GM19239 (cell line): ENCODE data around the gene VENTX.
"Not testable (repeated sequence)": the region's sequence is repeated elsewhere in the genome, so short reads cannot be mapped to it uniquely, and the experiment has no call there.

Experiments
- DNase-seq: peaks from one replicate; pipeline ENCODE4 v3.0.0; 2011; ENCODE audit warnings: low spot score; ENCODE audit not compliant: insufficient read length
- FAIRE-seq: peaks from 2 replicates; lab custom pipeline; 2011; peaks lifted over from hg19 to GRCh38; lab: Jason Lieb, UNC

VENTX gene

GRCh38 chr10:133214468-133215410 is 22.9 kb upstream of the VENTX start:
- no peak for FAIRE-seq
- DNase-seq, result no peak

GRCh38 chr10:133215586-133215985 is 22.1 kb upstream of the VENTX start:
- FAIRE-seq (no peak), DNase-seq (no peak)

- DNase-seq (no peak), FAIRE-seq (no peak)
These were observed 20.9 kb upstream of the VENTX start for GRCh38 chr10:133216776-133217175.

GRCh38 chr10:133217800-133218589 is 19.7 kb upstream of the VENTX start:
- DNase-seq (no peak), FAIRE-seq (no peak)

- FAIRE-seq (no peak), DNase-seq (no peak)
These were observed 18.8 kb upstream of the VENTX start for GRCh38 chr10:133218891-133219290.

GRCh38 chr10:133219782-133220181 is 17.9 kb upstream of the VENTX start:
- no peak for DNase-seq
- no peak for FAIRE-seq

- FAIRE-seq (no peak), DNase-seq (no peak)
These were observed 16.3 kb upstream of the VENTX start for GRCh38 chr10:133221331-133221730.

- FAIRE-seq, DNase-seq: not testable (repeated sequence)
These were observed 15.9 kb upstream of the VENTX start for GRCh38 chr10:133221756-133222155.

- no peak for FAIRE-seq
- no peak for DNase-seq
These were observed 13.6 kb upstream of the VENTX start for GRCh38 chr10:133224076-133224475.

GRCh38 chr10:133224756-133225372 is 12.8 kb upstream of the VENTX start:
- FAIRE-seq (no peak), DNase-seq (no peak)

GRCh38 chr10:133225707-133226191 is 11.9 kb upstream of the VENTX start:
- FAIRE-seq, result no peak
- DNase-seq, result no peak

GRCh38 chr10:133226251-133226808 is 11.3 kb upstream of the VENTX start:
- no peak for DNase-seq
- no peak for FAIRE-seq

GRCh38 chr10:133227256-133227655 is 10.4 kb upstream of the VENTX start:
- DNase-seq (no peak), FAIRE-seq (no peak)

GRCh38 chr10:133229265-133230043 is 8.2 kb upstream of the VENTX start:
- DNase-seq (no peak), FAIRE-seq (no peak)

GRCh38 chr10:133230044-133230361 is 7.7 kb upstream of the VENTX start, which contains the start of gene UTF1:
TSS of gene UTF1 (plus strand) at chr10:133230217. CDS start at chr10:133230289, 72 bp downstream.
- FAIRE-seq (no peak), DNase-seq (no peak)

- DNase-seq (no peak), FAIRE-seq (no peak)
These were observed 7.1 kb upstream of the VENTX start for GRCh38 chr10:133230387-133231195.

- FAIRE-seq, result no peak
- no peak for DNase-seq
These were observed 6.3 kb upstream of the VENTX start for GRCh38 chr10:133231244-133231945.

- no peak for FAIRE-seq
These were observed 5.6 kb upstream of the VENTX start for GRCh38 chr10:133231946-133232574.

More at GRCh38 chr10:133231946-133232574, 5.6 kb upstream of the VENTX start:
- no peak for DNase-seq
